ENCODE data around the gene SHISA9.

GRCh38 chr16:13018026-13018425 lies 116.6 kb downstream of the SHISA9 start:
- TF ChIP-seq CTCF (IDR thresholded peaks at IDR 0.05) (no peak), POLR2A (IDR thresholded peaks at IDR 0.05) (no peak)
